ENCODE data around the gene SPIRE1. TPM values are rescaled to one million over a fixed set of nuclear protein-coding genes. Genes with fewer than 3 reads are reported as not detected.
"Not testable (repeated sequence)": the region's sequence is repeated elsewhere in the genome, so short reads cannot be mapped to it uniquely, and the experiment has no call there.

Gene SPIRE1
- total RNA-seq, 1 donor from 2014 or later, result 42.4 TPM

GRCh38 chr18:12559319-12559718 lies 98.6 kb downstream of the SPIRE1 start:
- Histone ChIP-seq H3K36me3 (peaks cover 11% of the 10 kb centered on the region), H3K4me3 (no peak overlapping the region), H3K9me3 (replicated peaks) (peaks cover 23% of the 10 kb centered on the region), H3K4me1 (no peaks in the 10 kb centered on the region), H3K27me3 (ENCODE audit: low read depth) (no peaks in the 10 kb centered on the region), H3K27ac (replicated peaks) (no peak overlapping the region)
- DNase-seq, result no peak
- no peak for TF ChIP-seq CTCF (IDR thresholded peaks at IDR 0.05; ENCODE audit: borderline replicate concordance)
- intact Hi-C loops (cut with micrococcal nuclease), result no loop called here

DNA sequence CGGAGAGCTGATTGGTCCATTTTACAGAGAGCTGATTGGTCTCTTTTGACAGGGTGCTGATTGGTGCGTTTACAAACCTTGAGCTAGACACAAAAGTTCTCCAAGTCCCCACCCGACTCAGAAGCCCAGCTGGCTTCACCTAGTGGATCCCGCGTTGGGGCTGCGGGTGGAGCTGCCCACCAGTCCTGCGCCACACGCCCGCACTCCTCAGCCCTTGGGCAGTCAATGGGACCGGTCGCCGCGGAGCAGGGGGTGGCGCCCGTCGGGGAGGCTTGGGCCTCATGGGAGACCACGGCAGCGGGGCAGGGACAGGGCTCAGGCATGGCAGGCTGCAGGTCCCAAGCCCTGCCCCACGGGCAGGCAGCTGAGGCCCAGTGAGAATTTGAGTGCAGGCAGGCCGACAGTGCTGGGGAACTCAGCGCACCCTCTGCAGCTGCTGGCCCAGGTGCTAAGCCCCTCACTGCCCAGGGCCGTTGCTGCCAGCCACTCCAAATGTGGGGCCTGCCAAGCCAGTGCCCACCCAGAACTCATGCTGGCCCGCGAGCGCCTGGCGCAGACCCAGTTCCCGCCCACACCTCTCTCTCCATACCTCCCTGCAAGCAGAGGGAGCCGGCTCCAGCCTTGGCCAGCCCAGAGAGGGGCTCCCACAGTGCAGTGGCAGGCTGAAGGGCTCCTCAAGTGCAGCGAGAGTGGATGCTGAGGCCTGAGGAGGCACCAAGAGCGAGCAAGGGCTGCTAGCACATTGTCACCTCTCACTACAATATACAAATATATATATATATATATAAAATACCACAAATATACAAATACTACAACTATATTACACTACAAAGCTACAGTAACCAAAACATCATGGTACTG lies 100.7 kb downstream of the SPIRE1 start:
- intact Hi-C loops (cut with micrococcal nuclease), result no loop called here
- no peak for TF ChIP-seq CTCF (IDR thresholded peaks at IDR 0.05; ENCODE audit: borderline replicate concordance)
- DNase-seq, result no peak

DNA sequence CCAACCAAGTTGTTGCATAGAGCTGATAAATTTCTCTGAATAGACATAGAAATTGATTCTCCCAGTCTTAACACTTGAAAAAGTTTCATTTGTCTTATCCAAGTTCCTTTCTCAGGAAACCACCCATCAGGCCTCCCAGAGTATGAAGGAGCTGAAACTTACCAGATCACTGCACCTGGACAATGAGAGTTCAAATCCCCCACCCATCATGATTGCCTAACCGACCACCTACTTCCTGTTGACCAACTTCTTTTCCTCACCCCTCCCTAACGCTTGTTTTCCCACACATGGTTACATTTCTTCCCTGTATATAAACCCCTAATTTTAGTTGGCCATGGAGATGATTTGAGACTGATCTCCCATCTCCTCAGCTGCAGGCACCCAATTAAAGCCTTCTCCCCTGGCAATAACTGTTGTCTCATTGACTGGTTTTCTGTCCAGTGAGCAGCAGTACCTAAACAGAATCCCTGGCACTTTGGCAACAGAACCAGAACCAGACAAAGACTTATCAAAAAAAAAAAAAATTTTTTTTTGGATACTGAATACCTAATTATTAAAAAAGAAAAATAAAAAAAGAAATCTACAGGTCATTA lies 103.0 kb downstream of the SPIRE1 start:
- no peak for DNase-seq
- Histone ChIP-seq H3K27ac (replicated peaks) (no peak overlapping the region), H3K4me3 (no peak overlapping the region), H3K4me1 (peaks cover 21% of the 10 kb centered on the region), H3K27me3 (ENCODE audit: low read depth) (no peaks in the 10 kb centered on the region), H3K9me3 (replicated peaks) (peaks cover 23% of the 10 kb centered on the region), H3K36me3 (peaks cover 11% of the 10 kb centered on the region)
- TF ChIP-seq CTCF (IDR thresholded peaks at IDR 0.05; ENCODE audit: borderline replicate concordance), result no peak
- intact Hi-C loops (cut with micrococcal nuclease), result no loop called here

More for the DNA sequence above, 100.7 kb downstream of the SPIRE1 start:
- peaks cover 11% of the 10 kb centered on the region for H3K4me1 ChIP-seq
- no peak overlapping the region for H3K27ac ChIP-seq (replicated peaks)
- no peaks in the 10 kb centered on the region for H3K27me3 ChIP-seq (ENCODE audit: low read depth)
- peaks cover 11% of the 10 kb centered on the region for H3K36me3 ChIP-seq
- peaks cover 23% of the 10 kb centered on the region for H3K9me3 ChIP-seq (replicated peaks)
- H3K4me3 ChIP-seq, result no peak overlapping the region

DNA sequence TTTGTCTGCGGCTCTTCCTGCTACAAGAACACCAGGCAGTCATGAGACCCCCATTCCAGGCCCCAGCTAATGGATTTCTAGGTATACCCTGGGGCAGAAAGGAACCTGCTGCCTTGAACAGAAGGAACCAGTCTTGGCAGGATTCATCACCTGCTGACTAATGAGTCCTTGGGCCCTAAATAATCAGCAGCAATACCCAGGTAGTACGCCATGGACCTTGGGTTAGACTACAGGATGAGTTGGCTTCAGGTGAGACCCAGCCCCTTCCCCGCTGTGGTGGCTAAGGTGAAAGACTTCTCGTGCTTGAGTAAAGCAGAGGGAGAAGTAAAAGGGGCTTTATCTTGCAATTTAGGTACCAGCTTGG lies 105.0 kb downstream of the SPIRE1 start:
- peaks cover 10% of the 10 kb centered on the region for H3K36me3 ChIP-seq
- no peak overlapping the region for H3K27ac ChIP-seq (replicated peaks)
- H3K4me3 ChIP-seq, result no peak overlapping the region
- intact Hi-C loops (cut with micrococcal nuclease), result no loop called here
- peaks cover 21% of the 10 kb centered on the region for H3K4me1 ChIP-seq
- peaks cover 18% of the 10 kb centered on the region for H3K9me3 ChIP-seq (replicated peaks)
- DNase-seq, result no peak
- H3K27me3 ChIP-seq (ENCODE audit: low read depth), result no peaks in the 10 kb centered on the region
- TF ChIP-seq CTCF (IDR thresholded peaks at IDR 0.05; ENCODE audit: borderline replicate concordance), result no peak

DNA sequence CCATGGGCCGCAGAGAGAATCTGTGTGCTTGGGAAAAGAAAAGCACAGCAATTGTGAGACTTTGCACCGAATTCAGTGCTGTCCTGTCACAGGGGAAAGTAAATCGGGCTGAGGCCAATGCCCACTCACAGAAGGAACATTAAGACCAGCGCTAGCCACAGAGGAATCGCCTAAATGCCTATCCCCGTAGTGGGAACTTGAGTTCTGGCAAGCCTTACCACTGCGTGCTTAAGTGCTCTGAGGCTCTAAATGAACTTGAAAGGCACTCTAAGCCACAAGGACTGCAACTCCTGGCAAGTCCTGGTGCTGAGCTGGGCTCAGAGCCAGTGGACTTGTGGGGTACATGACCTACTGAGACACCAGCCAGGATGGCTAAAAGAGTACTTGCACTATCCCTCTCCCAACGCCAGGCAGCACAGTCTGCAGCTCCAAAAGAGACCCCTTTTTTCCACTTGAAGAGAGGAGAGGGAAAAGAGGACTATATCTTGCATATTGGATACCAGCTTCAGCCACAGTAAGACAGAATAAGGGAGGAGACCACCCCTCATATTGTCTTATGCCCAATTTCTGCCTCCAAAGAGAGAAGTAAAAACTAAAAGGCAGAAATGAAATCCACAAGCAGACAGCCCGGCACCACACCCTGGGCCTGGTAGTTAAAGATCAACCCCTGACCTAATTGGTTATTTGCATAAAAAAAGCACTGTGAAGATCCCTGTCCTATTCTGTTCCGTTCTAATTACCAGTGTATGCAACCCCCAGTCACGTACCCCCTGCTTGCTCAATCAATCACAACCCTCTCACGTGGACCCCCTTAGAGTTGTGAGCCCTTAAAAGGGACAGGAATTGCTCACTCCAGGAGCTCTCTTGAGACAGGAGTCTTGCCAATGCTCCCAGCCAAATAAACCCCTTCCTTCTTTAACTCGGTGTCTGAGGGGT lies 105.7 kb downstream of the SPIRE1 start:
- Histone ChIP-seq H3K27ac (replicated peaks) (peak overlapping the region; percentile 64), H3K4me3 (peak overlapping the region; percentile 38), H3K4me1 (peaks cover 21% of the 10 kb centered on the region), H3K9me3 (replicated peaks) (peaks cover 12% of the 10 kb centered on the region)
- intact Hi-C loops (cut with micrococcal nuclease); H3K36me3 ChIP-seq; H3K27me3 ChIP-seq (ENCODE audit: low read depth): not testable (repeated sequence)
- peak; percentile 73 for DNase-seq
- TF ChIP-seq CTCF (IDR thresholded peaks at IDR 0.05; ENCODE audit: borderline replicate concordance), result peak; percentile 45

GRCh38 chr18:12551466-12551865 lies 106.4 kb downstream of the SPIRE1 start:
- intact Hi-C loops (cut with micrococcal nuclease); H3K9me3 ChIP-seq (replicated peaks); DNase-seq; H3K27me3 ChIP-seq (ENCODE audit: low read depth); H3K36me3 ChIP-seq: not testable (repeated sequence)
- Histone ChIP-seq H3K27ac (replicated peaks) (peak overlapping the region; percentile 64), H3K4me3 (peak overlapping the region; percentile 38), H3K4me1 (peaks cover 21% of the 10 kb centered on the region)
